ENCODE data around the gene SUCLG1. TPM values are rescaled to one million over a fixed set of nuclear protein-coding genes. Genes with fewer than 3 reads are reported as not detected.
"Not testable (repeated sequence)": the region's sequence is repeated elsewhere in the genome, so short reads cannot be mapped to it uniquely, and the experiment has no call there.

SUCLG1 gene
- total RNA-seq, 2 experiments from 2014 or later, result 67.1 to 72.8 TPM

DNA sequence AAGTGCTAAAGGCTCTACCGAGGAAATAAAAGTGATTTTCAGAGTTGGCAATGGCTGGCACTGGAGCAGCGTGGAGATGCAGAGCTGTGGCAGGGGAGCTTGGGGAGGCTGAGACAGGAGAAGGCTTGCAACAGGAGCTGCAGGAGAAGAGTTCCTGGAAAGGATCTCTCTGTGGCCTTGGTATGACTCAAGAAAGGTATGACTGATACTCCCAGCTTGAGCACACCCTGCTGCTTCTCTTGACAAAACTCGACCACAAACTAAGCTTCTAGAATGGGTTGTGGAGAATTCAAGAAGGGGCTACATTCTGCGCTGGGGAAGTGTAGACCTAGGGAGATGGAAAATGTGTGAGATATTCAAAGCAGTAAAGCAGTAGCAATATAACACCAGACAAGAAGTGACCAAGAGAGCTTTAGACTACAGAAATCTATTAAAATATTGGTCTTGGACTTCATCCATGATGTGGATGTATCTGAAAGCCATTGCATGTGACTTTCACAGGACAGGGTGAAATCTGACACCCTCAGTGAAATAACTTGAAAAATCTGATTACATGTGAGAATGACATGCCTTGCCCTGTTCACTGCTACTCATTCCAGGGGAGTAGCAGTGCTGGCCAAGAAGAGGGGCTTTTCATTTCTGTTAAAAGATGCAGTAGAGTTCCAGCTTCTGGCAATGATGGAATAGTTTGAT lies 41.5 kb downstream of the SUCLG1 start:
- Mint-ChIP-seq H3K4me1 (peaks cover 2% of the 10 kb centered on the region), H3K27ac (no peak overlapping the region), H3K4me3 (no peak overlapping the region), H3K27me3 (no peaks in the 10 kb centered on the region), H3K36me3 (no peaks in the 10 kb centered on the region), H3K9me3 (no peaks in the 10 kb centered on the region)
- DNase-seq, result no peak

DNA sequence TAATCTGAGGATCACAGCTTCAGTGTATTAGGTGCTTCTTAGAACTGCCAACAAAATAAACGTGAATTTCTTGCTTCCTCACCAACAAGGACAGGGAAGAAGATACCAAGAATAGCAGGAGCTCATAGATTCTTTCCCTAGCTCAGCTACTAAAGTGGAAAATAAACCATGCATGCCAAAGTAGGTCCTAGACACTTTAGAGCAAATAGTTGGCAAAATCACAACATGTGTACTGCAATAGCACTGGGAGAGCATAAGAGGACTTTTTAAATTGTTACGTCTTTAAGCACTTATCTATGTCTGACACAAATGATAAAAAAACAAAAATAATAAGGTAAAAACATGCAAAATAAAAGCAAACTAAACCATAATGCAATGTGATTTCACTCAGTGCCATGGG lies 49.5 kb downstream of the SUCLG1 start:
- DNase-seq, result no peak
- no peak overlapping the region for H3K4me3 Mint-ChIP-seq
- no peaks in the 10 kb centered on the region for H3K27me3 Mint-ChIP-seq
- peaks cover 3% of the 10 kb centered on the region for H3K36me3 Mint-ChIP-seq
- H3K4me1 Mint-ChIP-seq, result no peaks in the 10 kb centered on the region
- H3K27ac Mint-ChIP-seq, result no peak overlapping the region
- H3K9me3 Mint-ChIP-seq, result no peaks in the 10 kb centered on the region

DNA sequence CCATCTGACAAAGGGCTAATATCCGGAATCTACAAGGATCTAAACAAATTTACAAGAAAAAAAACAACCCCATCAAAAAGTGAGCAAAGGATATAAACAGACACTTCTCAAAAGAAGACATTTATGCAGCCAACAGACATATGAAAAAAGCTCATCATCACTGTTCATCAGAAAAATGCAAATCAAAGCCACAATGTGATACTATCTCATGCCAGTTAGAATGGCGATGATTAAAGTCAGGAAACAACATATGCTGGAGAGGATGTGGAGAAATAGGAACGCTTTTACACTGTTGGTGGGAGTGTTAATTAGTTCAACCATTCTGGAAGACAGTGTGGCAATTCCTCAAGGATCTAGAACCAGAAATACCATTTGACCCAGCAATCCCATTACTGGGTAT lies 57.0 kb downstream of the SUCLG1 start:
- H3K4me1 Mint-ChIP-seq, H3K9me3 Mint-ChIP-seq, H3K4me3 Mint-ChIP-seq, DNase-seq, H3K27me3 Mint-ChIP-seq, H3K27ac Mint-ChIP-seq, H3K36me3 Mint-ChIP-seq: not testable (repeated sequence)

- not testable (repeated sequence) for DNase-seq, H3K36me3 Mint-ChIP-seq, H3K27me3 Mint-ChIP-seq, H3K4me3 Mint-ChIP-seq, H3K9me3 Mint-ChIP-seq, H3K27ac Mint-ChIP-seq, H3K4me1 Mint-ChIP-seq
These were observed 59.2 kb downstream of the SUCLG1 start for GRCh38 chr2:84399839-84400238.

GRCh38 chr2:84395820-84396219 lies 63.3 kb downstream of the SUCLG1 start:
- H3K27me3 Mint-ChIP-seq, result peaks cover 3% of the 10 kb centered on the region
- peaks cover 5% of the 10 kb centered on the region for H3K9me3 Mint-ChIP-seq
- H3K27ac Mint-ChIP-seq, result no peak overlapping the region
- peaks cover 3% of the 10 kb centered on the region for H3K36me3 Mint-ChIP-seq
- DNase-seq, result no peak
- no peak overlapping the region for H3K4me3 Mint-ChIP-seq
- H3K4me1 Mint-ChIP-seq, result no peaks in the 10 kb centered on the region

GRCh38 chr2:84394628-84395027 lies 64.5 kb downstream of the SUCLG1 start:
- H3K27me3 Mint-ChIP-seq, result peaks cover 3% of the 10 kb centered on the region
- DNase-seq, result no peak
- H3K4me1 Mint-ChIP-seq, result no peaks in the 10 kb centered on the region
- H3K9me3 Mint-ChIP-seq, result peaks cover 5% of the 10 kb centered on the region
- H3K4me3 Mint-ChIP-seq, result no peak overlapping the region
- H3K36me3 Mint-ChIP-seq, result peaks cover 3% of the 10 kb centered on the region
- no peak overlapping the region for H3K27ac Mint-ChIP-seq

GRCh38 chr2:84393829-84394228 lies 65.3 kb downstream of the SUCLG1 start:
- Mint-ChIP-seq H3K4me3 (no peak overlapping the region), H3K9me3 (peaks cover 5% of the 10 kb centered on the region), H3K4me1 (no peaks in the 10 kb centered on the region), H3K36me3 (peaks cover 3% of the 10 kb centered on the region), H3K27ac (no peak overlapping the region), H3K27me3 (peaks cover 3% of the 10 kb centered on the region)
- no peak for DNase-seq

- H3K27me3 Mint-ChIP-seq, result peaks cover 28% of the 10 kb centered on the region
- DNase-seq, result no peak
- H3K4me3 Mint-ChIP-seq, result no peak overlapping the region
- peaks cover 5% of the 10 kb centered on the region for H3K36me3 Mint-ChIP-seq
- peaks cover 5% of the 10 kb centered on the region for H3K9me3 Mint-ChIP-seq
- H3K27ac Mint-ChIP-seq, result no peak overlapping the region
- H3K4me1 Mint-ChIP-seq, result no peaks in the 10 kb centered on the region
These were observed 69.3 kb downstream of the SUCLG1 start for GRCh38 chr2:84389794-84390193.

DNA sequence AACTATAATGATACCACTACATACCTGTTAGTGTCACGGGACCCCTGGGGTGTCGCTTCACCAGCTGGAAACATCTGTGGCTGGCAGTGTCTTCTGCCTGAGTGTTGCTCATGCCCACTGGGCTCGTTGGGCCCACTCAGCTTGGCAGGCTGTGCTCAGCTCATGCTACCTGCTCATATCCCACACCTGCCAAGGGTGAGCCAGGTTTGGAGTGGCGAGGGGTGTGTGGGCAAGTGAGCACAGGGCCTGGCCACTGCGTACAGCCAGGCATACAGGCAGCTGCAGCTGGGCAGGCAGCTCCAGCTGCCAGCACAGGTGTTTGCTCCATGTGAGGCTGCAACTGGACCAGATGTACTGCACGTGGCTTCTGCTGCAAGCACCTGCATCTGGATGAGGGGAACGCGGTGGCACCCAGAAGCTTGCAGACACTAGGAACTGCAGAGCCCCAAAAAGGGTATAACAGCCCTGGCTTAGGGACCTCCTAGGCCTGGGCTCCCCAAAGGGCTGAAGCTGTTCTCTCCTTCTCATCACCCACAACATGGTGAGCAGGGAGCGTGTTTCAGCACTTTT lies 70.1 kb downstream of the SUCLG1 start:
- Mint-ChIP-seq H3K27ac (no peak overlapping the region), H3K27me3 (peaks cover 33% of the 10 kb centered on the region), H3K9me3 (peaks cover 5% of the 10 kb centered on the region), H3K4me1 (no peaks in the 10 kb centered on the region), H3K4me3 (no peak overlapping the region), H3K36me3 (peaks cover 5% of the 10 kb centered on the region)
- DNase-seq, result no peak

DNA sequence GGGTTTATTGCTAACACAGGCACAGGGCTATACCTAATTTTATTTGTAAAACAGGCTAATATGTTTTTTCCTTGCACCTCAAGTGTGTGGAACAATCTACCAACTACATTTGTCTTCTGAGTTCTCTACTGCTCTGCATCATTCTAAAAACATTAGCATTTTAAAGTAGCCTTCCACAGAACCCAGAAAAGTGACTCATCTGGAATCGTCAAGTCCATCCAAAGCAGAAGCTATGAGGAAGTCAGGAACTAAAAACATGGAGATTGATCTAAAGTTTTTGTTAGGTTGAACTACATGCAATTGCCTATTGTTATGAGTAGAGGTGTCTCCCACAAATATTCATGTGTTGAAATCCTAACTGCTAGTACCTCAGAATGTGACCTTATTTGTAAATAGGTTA lies 70.9 kb downstream of the SUCLG1 start:
- Mint-ChIP-seq H3K36me3 (peaks cover 5% of the 10 kb centered on the region), H3K4me1 (no peaks in the 10 kb centered on the region), H3K27ac (no peak overlapping the region), H3K4me3 (no peak overlapping the region), H3K9me3 (peaks cover 5% of the 10 kb centered on the region), H3K27me3 (peaks cover 39% of the 10 kb centered on the region)
- no peak for DNase-seq

GRCh38 chr2:84386336-84387040 lies 72.6 kb downstream of the SUCLG1 start:
- Mint-ChIP-seq H3K27me3 (peaks cover 39% of the 10 kb centered on the region), H3K9me3 (peaks cover 2% of the 10 kb centered on the region), H3K4me1 (no peaks in the 10 kb centered on the region), H3K27ac (no peak overlapping the region), H3K4me3 (no peak overlapping the region), H3K36me3 (peaks cover 2% of the 10 kb centered on the region)
- DNase-seq, result no peak

- H3K36me3 Mint-ChIP-seq, result peaks cover 2% of the 10 kb centered on the region
These were observed 75.8 kb downstream of the SUCLG1 start for GRCh38 chr2:84383271-84383670.

DNA sequence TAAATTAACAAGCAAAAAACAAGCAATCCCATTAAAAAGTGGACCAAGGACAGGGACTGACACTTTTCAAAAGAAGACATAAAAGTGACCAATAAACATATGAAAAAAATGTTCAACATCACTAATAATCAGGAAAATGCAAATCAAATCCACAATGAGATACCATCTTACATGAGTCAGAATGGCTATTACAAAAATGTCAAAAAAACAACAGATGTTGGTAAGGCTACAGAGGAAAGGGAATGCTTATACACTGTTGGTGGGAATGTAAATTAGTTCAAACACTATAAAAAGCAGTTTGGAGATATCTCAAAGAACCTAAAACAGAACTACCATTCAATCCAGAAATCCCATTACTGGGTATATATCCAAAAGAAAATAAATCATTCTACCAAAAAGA lies 78.2 kb downstream of the SUCLG1 start:
- Mint-ChIP-seq H3K27ac (no peak overlapping the region), H3K9me3 (no peaks in the 10 kb centered on the region), H3K36me3 (peaks cover 5% of the 10 kb centered on the region), H3K4me1 (no peaks in the 10 kb centered on the region), H3K4me3 (no peak overlapping the region), H3K27me3 (peaks cover 29% of the 10 kb centered on the region)
- DNase-seq, result no peak

More at GRCh38 chr2:84383271-84383670, 75.8 kb downstream of the SUCLG1 start:
- H3K27ac Mint-ChIP-seq, result no peak overlapping the region
- no peak for DNase-seq
- no peak overlapping the region for H3K4me3 Mint-ChIP-seq
- H3K4me1 Mint-ChIP-seq, result no peaks in the 10 kb centered on the region
- no peaks in the 10 kb centered on the region for H3K9me3 Mint-ChIP-seq
- H3K27me3 Mint-ChIP-seq, result peaks cover 39% of the 10 kb centered on the region

DNA sequence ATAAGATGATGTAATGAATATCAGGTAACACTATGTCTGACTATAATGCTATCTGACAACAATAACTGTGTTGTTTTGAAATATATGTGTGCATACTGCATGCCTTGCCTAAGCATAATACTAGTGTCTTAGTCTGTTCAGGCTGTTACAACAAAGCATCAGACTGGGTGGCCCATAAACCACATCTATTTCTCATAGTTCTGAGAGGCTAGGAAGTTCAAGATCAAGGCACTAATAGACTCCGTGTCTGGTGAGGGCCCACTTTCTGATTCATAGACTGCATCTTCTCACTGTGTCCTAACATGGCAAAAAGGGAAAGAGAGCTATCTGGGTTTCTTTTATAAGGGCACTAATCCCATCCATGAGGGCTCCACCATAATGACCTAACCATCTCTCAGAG lies 80.1 kb downstream of the SUCLG1 start:
- no peak overlapping the region for H3K27ac Mint-ChIP-seq
- no peak for DNase-seq
- no peak overlapping the region for H3K4me3 Mint-ChIP-seq
- H3K36me3 Mint-ChIP-seq, result peaks cover 3% of the 10 kb centered on the region
- H3K27me3 Mint-ChIP-seq, result peaks cover 23% of the 10 kb centered on the region
- no peaks in the 10 kb centered on the region for H3K4me1 Mint-ChIP-seq
- H3K9me3 Mint-ChIP-seq, result no peaks in the 10 kb centered on the region

GRCh38 chr2:84375020-84375419 lies 84.1 kb downstream of the SUCLG1 start:
- Mint-ChIP-seq H3K4me1 (no peaks in the 10 kb centered on the region), H3K9me3 (no peaks in the 10 kb centered on the region), H3K36me3 (peaks cover 3% of the 10 kb centered on the region), H3K27me3 (peaks cover 26% of the 10 kb centered on the region), H3K4me3 (no peak overlapping the region), H3K27ac (no peak overlapping the region)
- no peak for DNase-seq

DNA sequence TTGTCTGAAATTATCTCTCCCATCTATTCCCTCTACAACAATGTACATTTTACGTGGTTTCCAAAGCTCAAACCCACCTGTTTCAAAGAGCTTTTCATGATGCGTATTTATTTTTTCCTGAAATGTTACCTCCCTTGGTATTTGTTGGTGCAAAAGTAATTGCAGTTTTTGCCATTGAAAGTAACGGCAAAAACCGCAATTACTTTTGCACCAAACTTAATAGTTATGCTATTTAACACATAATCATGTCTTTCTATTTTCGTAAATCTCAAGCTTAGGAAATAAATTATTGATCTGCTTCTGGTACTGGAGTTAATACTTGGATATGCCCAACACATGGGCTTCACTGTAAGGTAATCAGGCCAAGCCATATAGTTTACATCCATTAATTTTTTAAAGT lies 85.2 kb downstream of the SUCLG1 start:
- peaks cover 26% of the 10 kb centered on the region for H3K27me3 Mint-ChIP-seq
- H3K9me3 Mint-ChIP-seq, result no peaks in the 10 kb centered on the region
- H3K4me1 Mint-ChIP-seq, result no peaks in the 10 kb centered on the region
- peaks cover 3% of the 10 kb centered on the region for H3K36me3 Mint-ChIP-seq
- no peak for DNase-seq
- no peak overlapping the region for H3K4me3 Mint-ChIP-seq
- no peak overlapping the region for H3K27ac Mint-ChIP-seq
